Natural killer cell (primary cell): Measurements from ENCODE around the gene TPRKB. TPM values are rescaled to one million over a fixed set of nuclear protein-coding genes. Genes with fewer than 3 reads are reported as not detected.
A peak's percentile ranks its signal among the peaks of the same experiment; 100 is the strongest.
"Not testable (repeated sequence)": the region's sequence is repeated elsewhere in the genome, so short reads cannot be mapped to it uniquely, and the experiment has no call there.

Experiments used
- ATAC-seq, 3 donors: fragments of 150-1000 bp in 2 of 3; fragments of 200-7000 bp in 1 of 3; cut with Tn5 transposase; 1 replicate in 1 of 3; 2 replicates in 2 of 3; pipeline ENCODE4 v1.10.0; 2021; ENCODE audit warnings: mild to moderate bottlenecking in 2 of 3, moderate library complexity in 2 of 3
- DNase-seq, 2 donors: peaks; one replicate each; pipeline versions ENCODE4 v3.0.0 to v3.0.0-alpha.2; 2013 to 2021; ENCODE audit warnings: mixed read lengths in 1 of 2
- H3K27ac ChIP-seq: one replicate; pipeline ENCODE4 v1.5.1; 2013; ENCODE audit warnings: mild to moderate bottlenecking, low read length
- H3K27me3 ChIP-seq: one replicate; pipeline ENCODE4 v1.6.1; 2013; ENCODE audit warnings: low read length; ENCODE audit not compliant: control insufficient read depth, insufficient read depth
- H3K36me3 ChIP-seq: one replicate; pipeline ENCODE4 v1.6.1; 2013; ENCODE audit warnings: low read length; ENCODE audit not compliant: control insufficient read depth, insufficient read depth
- H3K4me1 ChIP-seq: one replicate; pipeline ENCODE4 v1.6.1; 2013; ENCODE audit warnings: low read length; ENCODE audit not compliant: control insufficient read depth, insufficient read depth
- H3K4me3 ChIP-seq: one replicate; pipeline ENCODE4 v1.5.1; 2013; ENCODE audit warnings: low read length
- H3K9me3 ChIP-seq: one replicate; pipeline ENCODE4 v1.6.1; 2013; ENCODE audit warnings: low read length; ENCODE audit not compliant: control insufficient read depth, insufficient read depth
- H3K27ac Mint-ChIP-seq, 2 donors: one replicate each; pipeline ENCODE4 v1.8.0; 2022; ENCODE audit warnings: mild to moderate bottlenecking in 2 of 2, mixed read lengths in 2 of 2, moderate library complexity in 1 of 2
- H3K27me3 Mint-ChIP-seq, 2 donors: one replicate each; pipeline ENCODE4 v1.8.0; 2022; ENCODE audit warnings: low read depth in 2 of 2, mixed read lengths in 2 of 2
- H3K36me3 Mint-ChIP-seq: one replicate; pipeline ENCODE4 v1.8.0; 2022; ENCODE audit warnings: mixed read lengths
- H3K4me1 Mint-ChIP-seq, 2 donors: one replicate each; pipeline ENCODE4 v1.8.0; 2022; ENCODE audit warnings: mixed read lengths in 2 of 2
- H3K4me3 Mint-ChIP-seq: one replicate; pipeline ENCODE4 v1.8.0; 2022; ENCODE audit warnings: mild to moderate bottlenecking, moderate library complexity, mixed read lengths
- H3K9me3 Mint-ChIP-seq, 2 donors: one replicate each; pipeline ENCODE4 v1.8.0; 2022; ENCODE audit warnings: mixed read lengths in 2 of 2
- WGBS: methylation state at CpG from one replicate; pipeline ENCODE4 v1.1.7; 2013; ENCODE audit warnings: missing lambda C conversion rate; ENCODE audit not compliant: insufficient coverage; 5-methylcytosine and 5-hydroxymethylcytosine counted together
- intact Hi-C: fragments of 100-400 bp; cut with micrococcal nuclease; formaldehyde crosslinking; loops from one replicate; pipeline ENCODE4 v1.14.2; 2022
- total RNA-seq, 4 donors: library from RNA; stranded (reverse); fragments of 120-200 nt in 1 of 4; gene quantifications; one replicate each; pipeline versions ENCODE4 v1.2.3 to v1.2.4, GENCODE V29; 2013 to 2022
- TF ChIP-seq, protein P1 (sequence below): fragments of 200-600 bp; IDR thresholded peaks from one replicate; pipeline ENCODE4 v1.8.0; 2022; ENCODE audit warnings: antibody characterized with exemption

The TPRKB gene
- total RNA-seq, 3 donors from 2014 or later (not counting 1 experiment from before 2014, with no cell fraction given): 20.4 to 24.1 (median 22.8) TPM

DNA sequence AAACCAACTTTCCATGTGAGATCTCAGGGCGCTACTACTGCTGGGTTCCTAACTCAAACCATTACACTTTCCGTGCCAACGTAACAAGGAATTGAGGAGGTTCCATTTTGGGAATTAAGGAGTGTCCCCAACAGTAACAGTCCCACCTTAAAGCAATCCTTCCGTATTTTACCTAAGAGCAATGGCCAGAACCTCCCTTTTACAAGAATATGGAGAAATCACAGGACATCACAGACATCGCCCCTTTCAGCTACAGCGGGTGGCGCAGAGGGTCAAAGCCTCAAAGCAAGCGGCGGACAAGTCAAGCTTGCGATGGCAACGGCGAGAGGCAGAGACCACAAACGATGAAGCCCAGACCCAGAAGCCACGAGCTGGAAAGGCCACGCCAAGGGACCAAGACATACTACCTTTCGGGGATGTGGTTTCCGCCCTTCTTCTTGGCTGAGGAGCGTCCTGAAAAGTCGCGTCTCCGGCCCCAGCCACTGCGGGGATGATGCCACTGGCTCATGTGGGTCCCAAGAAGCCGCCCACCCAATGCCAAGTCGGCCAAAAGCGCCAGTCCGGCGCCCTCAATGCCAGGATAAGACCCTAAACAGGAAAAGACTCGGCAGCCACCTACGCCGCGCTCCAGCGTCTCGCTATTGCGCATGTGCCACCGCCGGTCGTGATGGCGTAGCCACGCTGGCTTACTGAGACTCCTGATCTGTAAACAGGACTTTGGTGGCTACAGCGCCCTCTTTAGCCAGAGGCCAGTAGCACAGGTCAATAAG lies 42.5 kb upstream of the TPRKB start, which contains the start of gene DUSP11:
TSS of gene DUSP11 (minus strand) at position 637 of the 770 bp plus-strand sequence. CDS start at position 508, 129 bp downstream.
- no peaks in the 10 kb centered on the region for H3K9me3 ChIP-seq
- peak within 1 kb of the TSS; percentile 98 for H3K4me3 ChIP-seq

DNA sequence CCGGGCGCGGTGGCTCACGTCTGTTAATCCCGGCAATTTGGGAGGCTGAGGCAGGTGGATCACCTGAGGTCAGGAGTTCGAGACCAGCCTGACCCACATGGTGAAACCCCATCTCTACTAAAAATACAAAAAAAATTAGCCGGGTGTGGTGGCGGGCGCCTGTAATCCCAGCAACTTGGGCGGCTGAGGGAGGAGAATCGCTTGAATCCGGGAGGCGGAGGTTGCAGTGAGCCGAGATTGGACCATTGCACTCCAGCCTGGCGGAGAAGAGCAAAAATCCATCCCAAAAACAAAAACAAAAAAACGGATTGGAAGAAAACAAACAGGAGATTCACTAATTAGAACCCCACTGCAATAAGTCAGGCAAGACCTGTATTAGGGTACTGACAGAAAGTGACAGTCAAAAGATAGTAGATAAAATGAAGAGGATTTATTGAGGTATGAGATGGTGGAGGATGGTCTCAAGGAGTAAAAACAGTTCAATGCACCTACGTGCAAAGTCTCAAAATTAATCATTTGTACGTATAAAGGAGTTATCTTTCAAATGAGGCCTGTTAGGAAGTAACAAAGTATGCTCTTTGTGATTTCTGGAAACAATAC lies 41.8 kb upstream of the TPRKB start:
- ATAC-seq, intact Hi-C loops, H3K27me3 Mint-ChIP-seq, DNase-seq, H3K27me3 ChIP-seq, H3K9me3 ChIP-seq, H3K9me3 Mint-ChIP-seq: not testable (repeated sequence)
- Histone ChIP-seq H3K27ac (peak overlapping the region; percentile 96), H3K36me3 (peaks cover 24% of the 10 kb centered on the region), H3K4me1 (peaks cover 13% of the 10 kb centered on the region), H3K4me3 (peak overlapping the region; percentile 98)
- peaks cover 27 to 43% of the 10 kb centered on the region in 2 donors for H3K4me1 Mint-ChIP-seq
- 85% methylated on average over 15 of the region's 18 CpGs for WGBS
- peak overlapping the region; percentile 95 to 96 for H3K27ac Mint-ChIP-seq
- H3K4me3 Mint-ChIP-seq: peak overlapping the region; percentile 94
- H3K36me3 Mint-ChIP-seq: peaks cover 10% of the 10 kb centered on the region

More for the DNA sequence above, 42.5 kb upstream of the TPRKB start, which contains the start of gene DUSP11:
- H3K27me3 Mint-ChIP-seq: peaks cover 0 to 3% of the 10 kb centered on the region in 2 donors
- H3K4me3 Mint-ChIP-seq: peak within 1 kb of the TSS; percentile 94
- Histone ChIP-seq H3K27me3 (no peaks in the 10 kb centered on the region), H3K4me1 (peaks cover 13% of the 10 kb centered on the region), H3K27ac (peak within 1 kb of the TSS; percentile 96), H3K36me3 (peaks cover 18% of the 10 kb centered on the region)
- peaks cover 20 to 36% of the 10 kb centered on the region in 2 donors for H3K4me1 Mint-ChIP-seq
- peak; percentile 97 to 98 for DNase-seq
- ATAC-seq: peak; percentile 98 to 100 (median 99)
- 0% methylated on average over 40 of the region's 40 CpGs for WGBS
- no peaks in the 10 kb centered on the region for H3K9me3 Mint-ChIP-seq
- peaks cover 3% of the 10 kb centered on the region for H3K36me3 Mint-ChIP-seq
- TF ChIP-seq, protein P1, sequence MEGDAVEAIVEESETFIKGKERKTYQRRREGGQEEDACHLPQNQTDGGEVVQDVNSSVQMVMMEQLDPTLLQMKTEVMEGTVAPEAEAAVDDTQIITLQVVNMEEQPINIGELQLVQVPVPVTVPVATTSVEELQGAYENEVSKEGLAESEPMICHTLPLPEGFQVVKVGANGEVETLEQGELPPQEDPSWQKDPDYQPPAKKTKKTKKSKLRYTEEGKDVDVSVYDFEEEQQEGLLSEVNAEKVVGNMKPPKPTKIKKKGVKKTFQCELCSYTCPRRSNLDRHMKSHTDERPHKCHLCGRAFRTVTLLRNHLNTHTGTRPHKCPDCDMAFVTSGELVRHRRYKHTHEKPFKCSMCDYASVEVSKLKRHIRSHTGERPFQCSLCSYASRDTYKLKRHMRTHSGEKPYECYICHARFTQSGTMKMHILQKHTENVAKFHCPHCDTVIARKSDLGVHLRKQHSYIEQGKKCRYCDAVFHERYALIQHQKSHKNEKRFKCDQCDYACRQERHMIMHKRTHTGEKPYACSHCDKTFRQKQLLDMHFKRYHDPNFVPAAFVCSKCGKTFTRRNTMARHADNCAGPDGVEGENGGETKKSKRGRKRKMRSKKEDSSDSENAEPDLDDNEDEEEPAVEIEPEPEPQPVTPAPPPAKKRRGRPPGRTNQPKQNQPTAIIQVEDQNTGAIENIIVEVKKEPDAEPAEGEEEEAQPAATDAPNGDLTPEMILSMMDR: peak; percentile 90
- intact Hi-C loops: no loop called here
- peak within 1 kb of the TSS; percentile 95 to 96 for H3K27ac Mint-ChIP-seq

DNA sequence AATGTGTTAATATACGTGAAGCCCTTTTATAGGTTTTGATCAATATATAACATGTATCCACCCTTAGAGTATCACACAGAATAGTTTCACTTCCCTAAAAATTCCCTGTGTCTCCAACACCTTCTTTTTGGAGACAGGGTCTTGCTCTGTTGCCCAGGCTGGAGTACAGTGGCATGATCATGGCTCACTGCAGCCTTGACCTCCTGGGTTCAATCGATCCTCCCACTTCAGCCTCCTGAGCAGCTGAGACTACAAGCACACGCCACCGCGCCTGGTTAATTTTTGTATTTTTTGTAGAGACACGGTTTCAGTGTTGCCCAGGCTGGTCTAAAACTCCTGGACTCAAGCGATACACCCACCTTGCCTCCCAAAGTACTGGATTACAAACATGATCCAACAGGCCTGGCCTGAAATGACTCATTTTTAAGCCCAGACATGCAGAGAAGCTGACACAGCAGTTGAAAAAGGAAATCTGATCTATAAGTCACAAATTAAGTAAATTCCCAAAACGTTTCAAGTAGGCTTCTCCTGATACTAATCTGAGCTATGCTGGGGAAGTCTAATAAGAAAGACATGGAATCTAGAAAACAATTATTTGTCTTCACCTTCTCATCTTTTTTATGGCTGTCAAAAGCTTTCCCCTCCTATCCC lies 39.8 kb upstream of the TPRKB start:
- no peak for DNase-seq
- peaks cover 29 to 48% of the 10 kb centered on the region in 2 donors for H3K4me1 Mint-ChIP-seq
- Histone ChIP-seq H3K27ac (no peak overlapping the region), H3K9me3 (no peaks in the 10 kb centered on the region), H3K4me1 (peaks cover 13% of the 10 kb centered on the region), H3K4me3 (no peak overlapping the region), H3K27me3 (no peaks in the 10 kb centered on the region), H3K36me3 (peaks cover 43% of the 10 kb centered on the region)
- no peaks in the 10 kb centered on the region for H3K9me3 Mint-ChIP-seq
- H3K27me3 Mint-ChIP-seq: no peaks in the 10 kb centered on the region
- no peak overlapping the region for H3K4me3 Mint-ChIP-seq
- intact Hi-C loops: no loop called here
- peaks cover 30% of the 10 kb centered on the region for H3K36me3 Mint-ChIP-seq
- no peak for ATAC-seq
- peak overlapping the region; percentile 24 to 56 for H3K27ac Mint-ChIP-seq
- TF ChIP-seq, protein P1: no peak
- WGBS: 93% methylated on average over 7 of the region's 8 CpGs

DNA sequence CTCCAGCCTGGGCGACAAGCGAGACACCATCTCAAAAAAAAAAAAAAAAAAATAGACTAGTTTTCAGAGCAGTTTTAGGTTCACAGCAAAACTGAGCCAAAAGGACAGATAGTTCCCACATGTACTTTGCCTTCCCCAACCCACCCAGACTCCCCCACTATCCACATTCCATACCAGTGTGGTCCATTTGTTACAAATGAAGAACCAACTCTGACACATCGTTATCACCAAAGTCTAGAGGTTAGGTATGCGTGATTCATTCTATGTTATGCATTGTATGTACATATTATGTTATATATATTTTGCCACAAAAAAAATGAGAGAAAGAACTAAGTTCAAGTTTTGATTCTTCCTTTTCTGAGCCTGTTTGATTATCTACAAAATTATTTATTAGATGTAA lies 39.2 kb upstream of the TPRKB start:
- 100% methylated on average over 2 of the region's 4 CpGs for WGBS
- no peaks in the 10 kb centered on the region for H3K9me3 Mint-ChIP-seq
- Histone ChIP-seq H3K4me3 (no peak overlapping the region), H3K27me3 (no peaks in the 10 kb centered on the region), H3K27ac (no peak overlapping the region), H3K36me3 (peaks cover 45% of the 10 kb centered on the region), H3K4me1 (peaks cover 13% of the 10 kb centered on the region), H3K9me3 (no peaks in the 10 kb centered on the region)
- no peak for DNase-seq
- no peak overlapping the region for H3K4me3 Mint-ChIP-seq
- no peaks in the 10 kb centered on the region for H3K27me3 Mint-ChIP-seq
- H3K27ac Mint-ChIP-seq: peak overlapping the region in 1 of 2 donors; percentile 24
- intact Hi-C loops: no loop called here
- H3K36me3 Mint-ChIP-seq: peaks cover 30% of the 10 kb centered on the region
- ATAC-seq: no peak
- TF ChIP-seq, protein P1: no peak
- peaks cover 32 to 48% of the 10 kb centered on the region in 2 donors for H3K4me1 Mint-ChIP-seq
